GM23248 (cell line): Measurements from ENCODE around the gene ANTXR2.

Source experiments
- EZH2 ChIP-seq: fragments of 200-600 bp; sonication (generic); IDR thresholded peaks from 2 replicates; pipeline ENCODE4 v1.6.1; 2018; ENCODE audit warnings: antibody characterized with exemption, mild to moderate bottlenecking; ENCODE audit not compliant: insufficient read depth, poor library complexity, severe bottlenecking
- EZH2phosphoT487 ChIP-seq: fragments of 200-600 bp; sonication (generic); IDR thresholded peaks from 2 replicates; pipeline ENCODE4 v1.6.1; 2018; ENCODE audit warnings: antibody characterized with exemption, moderate library complexity, mild to moderate bottlenecking, low read depth; ENCODE audit not compliant: insufficient read depth

DNA sequence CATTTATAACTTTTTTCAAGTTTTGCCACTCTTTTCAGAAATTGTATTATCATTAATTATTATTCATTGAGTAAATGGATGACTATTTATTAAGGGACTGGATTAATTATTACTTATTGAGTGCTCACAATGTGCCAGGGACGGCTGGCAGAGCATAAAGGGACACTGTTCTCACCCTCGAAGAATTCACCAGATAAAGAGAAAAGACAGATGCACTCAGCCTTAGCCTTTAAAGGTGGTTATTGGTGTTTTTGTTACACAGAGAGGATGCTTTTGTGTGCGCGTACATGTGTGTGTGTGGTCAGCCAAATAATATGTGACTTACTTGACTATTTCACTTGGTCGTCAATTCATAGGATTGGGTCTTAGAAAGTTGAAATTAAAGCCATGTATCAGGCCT lies 187.0 kb downstream of the ANTXR2 start:
- TF ChIP-seq EZH2, result no peak
- TF ChIP-seq EZH2phosphoT487, result no peak
